Left colon (tissue), 2 donors: ENCODE measurements around the gene VSIR. TPM values are rescaled to one million over a fixed set of nuclear protein-coding genes. Genes with fewer than 3 reads are reported as not detected.

Source experiments
- ATAC-seq: fragments of 200-7000 bp; cut with Tn5 transposase; one replicate; pipeline ENCODE4 v1.9.1; 2020; ENCODE audit warnings: mild to moderate bottlenecking, moderate library complexity
- DNase-seq, 2 donors: peaks; one replicate each; pipeline ENCODE4 v3.0.0-alpha.2; 2020
- intact Hi-C, 2 donors: fragments of 100-400 bp; cut with DNase I in 1 of 2; cut with micrococcal nuclease in 1 of 2; formaldehyde crosslinking; loops; one replicate each; pipeline versions ENCODE4 v1.11.2 to v1.14.0; 2022; cut with DNase I, micrococcal nuclease
- total RNA-seq, 2 donors: library from RNA; stranded (reverse); fragmentation: NEBNext Ultra II Directional; extraction: Animal tissue kit (Norgen Biotek cat#: 25700); gene quantifications; one replicate each; pipeline ENCODE4 v1.2.1, GENCODE V29; 2021
- donor health status: DM: no; HTN: no; CAD: no.
- donor health status: DM: yes; HTN: yes; CAD: no.

The VSIR gene
- total RNA-seq, 2 donors from 2014 or later, result 50.5 to 76.7 TPM

- intact Hi-C loops, result no loop called here
- ATAC-seq, result no peak
- no peak for DNase-seq
These were observed 17.6 kb upstream of the VSIR start for GRCh38 chr10:71790749-71791440.

- DNase-seq (no peak), ATAC-seq (no peak)
- intact Hi-C loops, result no loop called here
These were observed 16.6 kb upstream of the VSIR start for GRCh38 chr10:71789871-71790270.

- intact Hi-C loops, result no loop called here
- DNase-seq (no peak), ATAC-seq (no peak)
These were observed 15.6 kb upstream of the VSIR start for GRCh38 chr10:71788954-71789353.

GRCh38 chr10:71784679-71785272, 11.5 kb upstream of the VSIR start:
- ATAC-seq, result no peak
- no peak for DNase-seq
- intact Hi-C loops, result no loop called here

- ATAC-seq (no peak), DNase-seq (no peak)
- intact Hi-C loops, result no loop called here
These were observed 10.8 kb upstream of the VSIR start for GRCh38 chr10:71783917-71784678.

- intact Hi-C loops, result no loop called here
- no peak for ATAC-seq
- no peak for DNase-seq
These were observed 9.7 kb upstream of the VSIR start for GRCh38 chr10:71782917-71783490.

- ATAC-seq (no peak), DNase-seq (no peak)
- intact Hi-C loops, result no loop called here
These were observed 9.0 kb upstream of the VSIR start for GRCh38 chr10:71782221-71782916.

- intact Hi-C loops, result no loop called here
- ATAC-seq (no peak), DNase-seq (no peak)
These were observed 7.4 kb upstream of the VSIR start for GRCh38 chr10:71780719-71781118.

GRCh38 chr10:71780156-71780555, 6.8 kb upstream of the VSIR start:
- ATAC-seq, result no peak
- intact Hi-C loops, result no loop called here
- no peak for DNase-seq

- ATAC-seq (no peak), DNase-seq (no peak)
- intact Hi-C loops, result loop anchor here in 1 of 2 donors (10.0 kb wide), 1 partner anchor 65 kb away; the partner anchor contains the start of gene C10orf105
These were observed 6.3 kb upstream of the VSIR start for GRCh38 chr10:71779641-71780040.

- ATAC-seq, result no peak
- no peak for DNase-seq
- intact Hi-C loops, result loop anchor here in 1 of 2 donors (10.0 kb wide), 1 partner anchor 63 kb away; the partner anchor contains the start of gene C10orf105
These were observed 4.9 kb upstream of the VSIR start for GRCh38 chr10:71778071-71778825.

- intact Hi-C loops, result loop anchor here in 1 of 2 donors (10.0 kb wide), 1 partner anchor 63 kb away; the partner anchor contains the start of gene C10orf105
- no peak for DNase-seq
- ATAC-seq, result no peak
These were observed 4.1 kb upstream of the VSIR start for GRCh38 chr10:71777213-71777985.

- DNase-seq (no peak), ATAC-seq (peak; percentile 25)
- intact Hi-C loops, result loop anchor here in 1 of 2 donors (10.0 kb wide), 1 partner anchor 62 kb away; the partner anchor contains the start of gene C10orf105
These were observed 3.2 kb upstream of the VSIR start for GRCh38 chr10:71776481-71776925.

- intact Hi-C loops, result loop anchor here in 1 of 2 donors (10.0 kb wide), 1 partner anchor 60 kb away; the partner anchor contains the start of gene C10orf105
- no peak for DNase-seq
- no peak for ATAC-seq
These were observed 1.8 kb upstream of the VSIR start for GRCh38 chr10:71774916-71775702.

GRCh38 chr10:71772832-71773220, 494 bp downstream of the VSIR start:
- ATAC-seq, result peak; percentile 27
- DNase-seq, result no peak
- intact Hi-C loops, result loop anchor here in 1 of 2 donors (10.0 kb wide), 1 partner anchor 58 kb away; the partner anchor contains the start of gene C10orf105
